Stimulated activated CD4-positive, alpha-beta T cell treated with anti-CD3 and anti-CD28 coated beads, Interleukin-12 subunit alpha, Interleukin-12 subunit beta, amount 100 ng/mL, for 4 hours (primary cell): ENCODE results near the gene DIPK1C.

Experiments
- DNase-seq: peaks from one replicate; pipeline ENCODE4 v3.0.0-alpha.2; 2020

The DIPK1C gene

GRCh38 chr18:74447404-74448152 lies 9.5 kb downstream of the DIPK1C start:
- no peak for DNase-seq

GRCh38 chr18:74446631-74447403 lies 10.3 kb downstream of the DIPK1C start:
- DNase-seq: no peak

DNA sequence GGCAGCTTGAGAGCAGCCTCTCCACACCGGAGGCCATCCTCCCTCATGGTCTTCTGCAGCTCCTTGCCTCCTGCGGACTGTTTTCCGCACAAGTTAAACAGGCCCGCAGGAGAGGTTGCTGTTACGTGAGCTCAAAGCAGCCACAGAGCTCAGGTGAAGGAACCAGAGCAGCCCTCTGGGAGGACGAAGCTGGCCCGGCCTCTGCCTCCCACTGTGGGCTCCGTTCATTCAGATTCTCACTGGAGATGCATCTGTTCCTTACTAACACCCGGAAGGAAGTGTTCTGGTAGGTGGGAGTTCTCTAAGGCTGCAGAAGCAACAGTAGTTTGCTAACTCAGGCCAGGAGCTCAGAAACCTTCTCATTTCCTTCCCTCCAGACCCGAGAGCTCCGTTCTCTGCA lies 10.9 kb downstream of the DIPK1C start:
- DNase-seq: no peak

- no peak for DNase-seq
These were observed 11.5 kb downstream of the DIPK1C start for GRCh38 chr18:74445585-74445984.

DNA sequence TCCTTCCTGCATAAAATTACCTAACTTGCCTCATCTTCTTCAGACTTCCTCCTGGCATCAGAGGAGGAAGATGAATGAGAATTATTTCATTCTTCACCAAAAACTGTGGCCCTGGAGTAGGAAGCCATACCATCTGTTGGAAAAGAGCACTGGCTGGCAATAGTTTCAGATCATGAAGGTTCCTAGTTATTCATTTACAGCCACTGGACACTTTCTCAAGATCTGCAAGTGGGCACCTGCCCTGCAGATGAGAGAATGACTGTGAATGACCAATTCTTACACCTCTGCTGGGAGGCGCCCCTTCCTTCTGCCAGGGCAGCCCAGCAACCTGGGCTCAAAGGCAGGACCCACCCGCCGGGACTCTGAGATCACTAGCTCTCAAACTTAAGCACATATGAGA lies 13.0 kb downstream of the DIPK1C start:
- no peak for DNase-seq

DNA sequence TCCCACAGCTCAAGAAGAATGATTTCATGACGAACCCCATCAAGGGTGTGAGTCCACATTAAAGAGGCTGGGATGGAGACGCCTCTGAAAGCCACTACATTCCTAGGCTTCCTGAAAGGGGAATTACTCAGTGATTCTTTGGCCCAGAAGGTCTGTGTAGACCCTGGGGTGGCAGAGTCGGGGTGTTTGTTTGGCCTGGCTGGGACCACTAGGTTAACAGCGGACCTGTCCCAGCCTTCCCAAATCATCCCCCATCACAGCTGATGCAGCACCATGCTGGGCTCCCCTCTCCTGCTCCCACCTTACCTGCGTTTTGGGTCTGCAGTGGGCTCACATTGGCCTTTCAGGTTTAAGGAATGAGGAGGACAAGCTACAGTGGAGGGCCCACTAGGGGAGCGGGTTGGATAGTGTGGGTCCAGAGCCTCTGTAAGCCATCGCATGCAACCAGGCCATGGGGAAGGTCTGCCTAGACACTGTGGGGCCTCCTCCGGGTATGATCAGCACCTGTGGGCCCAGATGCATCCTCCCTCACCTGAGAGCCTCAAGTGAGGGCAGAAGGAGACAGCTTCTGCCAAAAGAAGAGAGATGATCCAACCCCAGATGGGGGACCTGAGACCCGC lies 16.2 kb downstream of the DIPK1C start:
- no peak for DNase-seq

GRCh38 chr18:74438091-74438490 lies 19.0 kb downstream of the DIPK1C start:
- no peak for DNase-seq

- DNase-seq: no peak
These were observed 20.8 kb downstream of the DIPK1C start for GRCh38 chr18:74436158-74436769.

DNA sequence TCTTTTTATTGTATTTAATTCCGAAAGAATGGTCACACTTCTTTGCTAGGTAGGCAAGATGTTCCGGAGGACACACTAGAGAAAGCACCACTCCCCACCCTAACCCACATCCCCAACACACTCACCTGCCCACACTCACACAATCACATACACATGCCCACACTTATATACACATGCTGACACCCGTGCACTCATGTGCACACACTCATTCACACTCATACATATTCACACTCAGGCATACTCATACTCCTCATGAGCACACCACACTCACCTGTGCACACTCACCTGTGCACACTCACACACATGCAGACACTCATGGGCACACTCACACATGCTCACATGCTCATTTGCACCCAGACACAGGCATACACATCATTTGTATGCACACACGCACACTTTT lies 21.4 kb downstream of the DIPK1C start:
- no peak for DNase-seq

GRCh38 chr18:74434466-74434865 lies 22.6 kb downstream of the DIPK1C start:
- no peak for DNase-seq

DNA sequence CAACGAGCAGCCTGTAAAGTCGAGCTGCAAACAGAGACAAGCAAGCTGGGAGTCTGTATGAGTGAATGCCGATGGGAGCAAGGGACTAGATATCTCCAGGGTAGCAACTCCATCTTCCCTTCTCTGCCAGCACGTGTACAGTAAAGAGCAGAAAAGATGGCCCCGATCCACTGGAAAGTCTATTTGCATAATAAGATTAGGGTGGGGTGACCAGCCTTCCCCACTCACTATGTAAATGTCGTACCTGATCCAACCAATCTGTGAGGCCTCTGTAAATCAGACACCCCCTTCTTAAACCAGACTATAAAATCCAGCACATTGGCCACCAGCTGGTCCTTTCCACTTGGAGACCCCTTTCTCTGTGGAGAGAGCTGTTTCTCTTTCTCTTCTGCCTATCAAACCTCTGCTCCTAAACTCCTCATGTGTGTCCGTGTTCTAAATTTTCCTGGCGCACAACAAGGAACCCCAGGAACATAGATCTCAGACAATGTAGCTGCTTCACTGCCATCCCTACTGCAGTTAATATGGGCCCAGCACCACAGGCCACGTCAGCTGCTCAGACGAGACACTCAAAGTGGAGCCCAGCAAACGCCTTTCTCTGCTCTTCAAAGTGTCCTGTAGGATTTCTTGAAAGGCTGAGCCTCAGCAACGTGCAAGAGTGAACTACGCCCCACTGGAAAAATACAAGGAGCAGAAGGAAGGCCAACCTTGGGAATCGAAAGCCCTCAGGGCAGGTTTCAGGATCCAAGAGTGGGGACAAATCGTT lies 26.1 kb downstream of the DIPK1C start:
- no peak for DNase-seq

DNA sequence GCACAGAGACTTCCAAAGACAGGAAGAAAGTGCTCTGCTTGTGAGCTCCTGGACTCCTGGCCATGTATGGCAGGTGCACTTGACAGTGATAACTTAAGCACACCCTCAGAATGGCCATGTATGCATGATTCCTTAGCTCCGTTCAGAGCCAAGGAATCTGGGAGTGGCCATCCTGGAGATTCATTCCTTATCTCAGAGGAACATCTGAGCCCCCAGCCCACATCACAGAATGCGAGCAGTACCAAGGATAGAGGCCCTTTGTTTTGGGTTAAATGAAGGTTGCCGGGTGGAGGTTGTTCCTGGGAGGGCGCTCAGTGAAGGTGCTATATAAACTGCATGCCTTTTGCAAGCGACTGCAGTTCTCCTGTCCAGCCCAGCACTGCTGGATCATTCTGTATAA lies 26.9 kb downstream of the DIPK1C start:
- no peak for DNase-seq

- no peak for DNase-seq
These were observed 28.0 kb downstream of the DIPK1C start for GRCh38 chr18:74429096-74429495.

DNA sequence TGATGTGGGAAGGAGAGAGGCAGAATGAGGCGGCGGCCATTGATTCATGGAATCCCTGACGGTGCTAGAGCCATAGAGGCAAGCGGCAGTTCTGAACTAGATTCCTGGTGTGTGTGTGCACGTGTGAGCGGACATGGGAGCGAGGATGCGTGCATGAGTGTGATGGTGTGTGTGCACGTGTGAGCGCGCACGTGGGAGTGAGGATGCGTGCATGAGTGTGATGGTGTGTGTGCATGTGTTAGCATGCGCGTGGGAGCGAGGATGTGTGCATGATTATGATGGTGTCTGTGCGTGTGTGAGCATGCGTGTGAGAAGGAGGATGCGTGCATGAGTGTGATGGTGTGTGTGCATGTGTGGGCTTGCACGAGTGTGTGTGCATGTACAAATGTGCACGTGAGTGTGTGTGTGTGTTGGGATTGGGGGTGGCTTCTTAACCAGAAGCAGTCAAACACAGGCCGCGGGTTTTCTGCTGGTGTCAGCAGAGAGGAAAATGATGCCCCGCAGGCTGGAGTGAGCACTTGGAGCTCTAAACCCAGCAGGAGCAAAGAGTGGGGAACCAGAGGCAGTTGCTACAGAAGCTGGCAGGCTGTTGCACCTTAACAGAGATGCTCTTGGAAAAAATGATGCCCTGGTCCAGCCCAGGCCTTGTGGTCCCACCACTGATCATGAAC lies 29.5 kb downstream of the DIPK1C start:
- DNase-seq: no peak

- DNase-seq: no peak
These were observed 31.2 kb downstream of the DIPK1C start for GRCh38 chr18:74425876-74426275.

- no peak for DNase-seq
These were observed 31.9 kb downstream of the DIPK1C start for GRCh38 chr18:74425161-74425560.

- DNase-seq: no peak
These were observed 34.6 kb downstream of the DIPK1C start for GRCh38 chr18:74422541-74422940.

- no peak for DNase-seq
These were observed 36.2 kb downstream of the DIPK1C start for GRCh38 chr18:74420926-74421325.

DNA sequence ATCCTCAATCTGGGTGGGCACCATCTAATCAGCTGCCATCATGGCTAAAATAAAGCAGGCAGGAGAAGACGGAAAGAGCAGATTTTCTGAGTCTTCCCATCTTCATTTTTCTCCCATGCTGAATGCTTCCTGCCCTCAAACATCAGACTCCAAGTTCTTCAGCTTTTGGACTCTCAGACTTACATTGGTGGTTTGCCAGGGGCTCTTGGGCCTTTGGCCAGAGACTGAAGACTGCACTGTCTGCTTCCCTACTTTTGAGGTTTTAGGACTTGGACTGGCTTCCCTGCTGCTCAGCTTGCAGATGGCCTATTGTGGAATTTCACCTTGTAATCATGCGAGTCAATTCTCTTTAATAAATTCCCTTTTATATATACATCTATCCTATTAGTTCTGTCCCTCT lies 36.6 kb downstream of the DIPK1C start:
- no peak for DNase-seq

- no peak for DNase-seq
These were observed 37.3 kb downstream of the DIPK1C start for GRCh38 chr18:74419761-74420160.

- no peak for DNase-seq
These were observed 39.1 kb downstream of the DIPK1C start for GRCh38 chr18:74418023-74418422.

GRCh38 chr18:74416124-74416523 lies 41.0 kb downstream of the DIPK1C start:
- DNase-seq: no peak
